Activated gamma-delta T cell treated with Interleukin-2 at 50 U/mL for 16 hours (primary cell): Measurements from ENCODE around the gene DAPK3.
"Not testable (repeated sequence)": the region's sequence is repeated elsewhere in the genome, so short reads cannot be mapped to it uniquely, and the experiment has no call there.

ENCODE experiments used
- DNase-seq: peaks from one replicate; pipeline ENCODE4 v3.0.0-alpha.2; 2020

DAPK3 gene

DNA sequence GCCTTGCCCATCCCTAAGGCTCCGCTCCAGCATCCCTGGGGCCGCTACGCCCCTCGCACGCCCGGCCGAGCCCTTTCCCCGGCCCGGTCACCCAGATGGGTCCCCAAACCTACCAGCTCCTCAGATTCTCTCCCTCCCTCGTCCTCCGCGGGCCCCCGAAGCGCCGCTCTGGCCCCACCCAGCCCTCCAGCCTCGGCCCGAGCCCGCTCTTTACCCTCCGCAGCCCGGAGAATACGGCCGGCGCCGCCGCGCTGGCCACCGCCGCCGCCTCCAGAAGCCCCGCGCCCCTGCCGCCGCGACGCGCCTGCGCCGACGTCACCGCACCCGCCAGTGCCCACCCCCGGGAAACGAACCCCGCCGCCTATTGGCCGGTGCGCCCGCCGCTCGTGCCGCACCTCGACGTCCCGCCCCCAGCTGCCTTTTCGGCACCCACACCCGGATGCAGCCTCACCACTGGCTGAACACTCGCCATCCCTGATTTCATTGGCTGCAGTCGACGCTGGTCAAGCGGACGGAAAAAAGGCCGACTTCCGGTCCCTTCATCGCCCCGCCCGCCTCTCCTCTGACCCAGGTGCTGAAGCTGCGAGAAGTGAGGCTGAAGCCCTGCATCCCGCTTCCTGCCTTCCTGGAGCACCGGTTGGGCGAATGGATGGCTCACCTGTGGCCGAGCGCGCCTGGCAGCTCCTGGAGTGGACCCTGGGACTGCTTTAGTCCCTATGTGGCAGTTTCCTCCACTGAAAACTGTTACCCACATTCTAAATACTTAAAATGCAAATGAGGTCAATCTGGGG, at the start of gene DAPK3:
TSS of gene DAPK3 (minus strand) at position 292 of the 791 bp plus-strand sequence. CDS start 1,364 bp downstream, outside the sequence.
- peak; percentile 90 for DNase-seq

DNA sequence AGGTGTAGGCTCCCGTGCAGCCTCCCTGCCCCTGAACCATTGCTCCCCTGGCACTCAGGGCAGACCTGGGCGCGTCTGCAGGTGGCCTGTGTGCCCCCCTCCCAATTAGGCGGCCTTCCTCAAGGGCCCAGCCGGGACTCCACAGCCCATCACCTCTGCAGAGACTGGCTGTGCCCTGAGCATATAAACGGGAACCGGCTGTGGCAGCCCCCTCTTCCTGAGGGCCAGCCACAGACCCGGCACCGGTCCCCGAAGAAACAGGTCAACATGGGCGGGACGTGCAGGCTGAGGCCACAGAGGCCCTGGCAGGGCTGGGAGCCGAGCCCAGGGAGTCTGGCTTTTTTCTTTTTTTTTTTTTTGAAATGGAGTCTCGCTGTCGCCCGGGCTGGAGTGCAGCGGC, 48.7 kb upstream of the DAPK3 start:
- no peak for DNase-seq

- no peak for DNase-seq
Observed at GRCh38 chr19:4018775-4019504, 48.0 kb upstream of the DAPK3 start.

GRCh38 chr19:4018140-4018613, 47.3 kb upstream of the DAPK3 start:
- no peak for DNase-seq

DNA sequence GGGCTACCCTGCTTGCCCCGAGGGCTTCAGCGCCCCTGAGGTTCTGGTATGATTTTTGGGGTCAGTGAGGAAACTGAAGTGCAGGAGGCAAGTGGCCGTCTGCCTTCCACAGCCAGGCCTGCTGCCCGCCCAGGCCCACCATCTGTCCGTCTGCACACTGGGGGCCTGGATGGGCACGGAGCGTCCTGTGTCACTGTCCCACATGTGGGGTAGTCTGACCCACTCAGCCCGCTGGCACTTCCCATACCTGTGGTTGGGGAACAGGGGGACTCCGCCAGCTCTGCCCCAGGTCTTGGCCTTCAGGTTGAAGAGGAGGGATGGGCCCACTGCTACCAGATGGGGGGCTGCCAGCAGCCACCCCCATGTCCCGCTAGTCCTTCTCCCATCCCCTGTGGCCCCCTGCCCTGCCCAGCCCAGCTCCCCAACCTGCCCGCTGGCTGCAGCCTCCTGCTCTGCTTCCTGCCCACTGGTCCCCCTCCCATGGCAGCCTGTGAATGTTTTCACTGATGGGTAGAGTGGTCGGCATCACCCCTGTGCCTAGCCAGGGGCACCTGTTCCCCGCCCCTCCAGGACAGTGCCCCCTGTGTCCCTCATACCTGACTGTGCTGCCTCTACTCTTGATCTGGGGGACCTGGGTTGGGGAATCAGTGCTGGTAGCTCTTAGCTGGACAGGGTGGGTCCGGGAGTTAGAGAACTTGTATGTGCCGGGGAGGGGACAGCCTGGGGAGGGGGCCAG, 46.2 kb upstream of the DAPK3 start:
- DNase-seq: no peak

DNA sequence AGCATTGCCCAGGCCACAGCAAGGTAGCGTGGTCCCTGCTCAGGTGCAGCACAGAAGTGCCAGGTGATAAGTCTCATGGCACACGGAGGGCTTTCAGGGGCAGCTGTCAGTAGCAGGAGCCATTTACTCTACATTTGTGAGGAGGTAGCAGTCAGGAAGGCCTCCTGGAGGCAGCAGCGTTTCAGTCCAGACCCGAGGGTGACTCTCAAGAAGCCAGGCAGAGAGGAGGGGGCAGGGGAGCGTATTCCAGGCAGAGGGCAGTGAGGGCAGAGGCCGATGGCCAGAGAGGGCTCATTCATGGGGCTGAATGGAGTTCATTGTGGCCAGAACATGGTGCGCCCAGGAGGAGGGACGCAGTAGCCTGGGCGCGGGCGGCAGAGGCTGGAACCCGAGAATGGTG, 45.6 kb upstream of the DAPK3 start:
- no peak for DNase-seq

GRCh38 chr19:4015705-4016402, 45.0 kb upstream of the DAPK3 start:
- no peak for DNase-seq

DNA sequence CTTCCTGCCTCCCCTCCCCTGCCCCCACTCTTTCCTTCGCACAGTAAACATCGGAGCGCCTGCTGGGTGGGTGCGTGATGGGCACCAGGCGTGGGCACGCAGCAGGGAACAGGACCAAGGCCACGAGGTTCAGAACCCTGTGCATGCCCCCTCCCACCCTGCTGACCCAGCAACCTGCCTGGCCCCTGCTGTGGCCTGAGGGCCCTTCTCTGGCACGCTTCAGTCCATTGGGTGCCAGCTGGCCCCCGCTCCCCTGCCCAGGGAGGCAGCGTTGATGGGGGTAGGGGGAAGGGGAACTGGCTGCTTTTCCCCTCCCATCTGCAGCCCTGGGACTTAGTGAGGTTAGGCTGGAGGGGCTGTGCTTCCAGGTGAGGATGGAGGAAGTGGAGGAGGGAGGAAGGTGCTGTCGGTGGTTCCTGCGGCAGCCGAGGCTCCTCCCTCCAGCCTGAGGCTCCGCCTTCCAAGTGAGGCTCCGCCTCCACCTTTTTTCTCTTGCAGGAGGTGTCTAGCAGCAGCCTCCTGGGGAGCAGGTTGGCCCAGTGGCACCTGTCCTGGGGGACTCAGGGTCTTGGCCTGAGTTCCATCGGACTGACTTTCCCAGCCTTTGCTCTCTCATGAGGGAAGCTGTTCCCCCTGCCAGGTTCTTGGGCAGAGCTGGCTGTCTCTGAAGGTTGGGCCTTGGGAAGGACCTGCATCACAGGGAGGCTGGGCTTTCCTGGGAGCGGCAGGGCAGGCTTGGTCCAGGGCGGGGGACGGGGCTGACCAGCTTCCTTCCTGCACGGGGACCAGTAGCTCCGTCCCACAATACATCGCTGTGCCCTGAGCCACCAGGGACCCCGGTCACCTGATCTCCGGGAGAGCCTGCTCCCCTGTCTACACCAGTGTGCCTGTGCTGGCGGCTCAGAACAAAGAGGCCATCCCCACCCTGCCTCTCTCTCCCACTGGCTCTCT, 43.9 kb upstream of the DAPK3 start:
- no peak for DNase-seq

DNA sequence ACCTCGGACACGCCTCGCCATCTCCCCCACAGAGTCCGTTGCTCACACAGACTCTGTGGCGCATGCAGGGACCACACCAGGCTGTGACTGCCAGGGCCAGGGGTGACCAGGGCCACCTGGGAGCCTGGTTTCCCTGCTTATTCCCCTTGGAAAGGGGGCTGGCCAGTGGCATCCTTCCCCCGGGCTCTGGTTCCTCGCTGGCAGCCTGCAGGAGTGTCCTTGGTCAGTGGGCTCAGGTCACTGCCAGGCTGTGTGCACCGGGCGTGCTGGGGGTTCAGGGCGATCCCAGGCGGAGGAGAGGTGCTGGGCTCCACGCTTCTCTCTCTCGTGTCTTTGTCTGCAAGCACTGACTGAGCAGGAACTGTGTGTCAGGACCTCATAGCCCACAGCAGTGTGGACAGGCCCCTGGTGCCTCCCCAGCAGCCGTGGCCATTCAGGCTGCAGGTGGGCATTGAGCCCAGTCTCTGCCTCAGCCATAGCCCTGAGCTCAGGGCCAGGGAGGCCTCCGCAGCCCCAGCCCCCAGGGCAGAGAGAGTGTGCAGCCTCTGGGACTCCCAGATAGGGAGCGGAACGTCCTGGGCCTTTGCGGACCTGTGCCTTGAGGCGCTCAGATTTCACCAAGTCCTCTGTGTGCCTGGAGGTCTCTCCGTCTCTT, 43.1 kb upstream of the DAPK3 start:
- DNase-seq: no peak

GRCh38 chr19:4012975-4013634, 42.2 kb upstream of the DAPK3 start:
- no peak for DNase-seq

- DNase-seq: no peak
Observed at GRCh38 chr19:4012092-4012974, 41.4 kb upstream of the DAPK3 start.

- not testable (repeated sequence) for DNase-seq
Observed at GRCh38 chr19:4011430-4011829, 40.5 kb upstream of the DAPK3 start.

DNA sequence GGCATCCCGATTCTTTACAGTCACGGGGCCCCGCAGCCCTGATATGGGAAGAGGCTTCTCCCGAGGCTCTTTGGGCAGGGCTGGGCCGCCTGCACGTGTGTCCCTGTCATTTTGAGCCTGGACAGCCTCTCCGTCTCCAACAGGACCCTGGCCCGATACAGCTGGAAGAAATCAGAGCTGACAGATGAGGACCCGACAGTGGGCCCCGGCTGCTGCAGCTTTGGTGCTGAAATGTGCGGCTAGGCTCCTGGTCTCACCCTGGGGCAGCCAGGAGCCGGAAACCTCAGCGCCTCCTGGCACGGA, 39.9 kb upstream of the DAPK3 start:
- no peak for DNase-seq

DNA sequence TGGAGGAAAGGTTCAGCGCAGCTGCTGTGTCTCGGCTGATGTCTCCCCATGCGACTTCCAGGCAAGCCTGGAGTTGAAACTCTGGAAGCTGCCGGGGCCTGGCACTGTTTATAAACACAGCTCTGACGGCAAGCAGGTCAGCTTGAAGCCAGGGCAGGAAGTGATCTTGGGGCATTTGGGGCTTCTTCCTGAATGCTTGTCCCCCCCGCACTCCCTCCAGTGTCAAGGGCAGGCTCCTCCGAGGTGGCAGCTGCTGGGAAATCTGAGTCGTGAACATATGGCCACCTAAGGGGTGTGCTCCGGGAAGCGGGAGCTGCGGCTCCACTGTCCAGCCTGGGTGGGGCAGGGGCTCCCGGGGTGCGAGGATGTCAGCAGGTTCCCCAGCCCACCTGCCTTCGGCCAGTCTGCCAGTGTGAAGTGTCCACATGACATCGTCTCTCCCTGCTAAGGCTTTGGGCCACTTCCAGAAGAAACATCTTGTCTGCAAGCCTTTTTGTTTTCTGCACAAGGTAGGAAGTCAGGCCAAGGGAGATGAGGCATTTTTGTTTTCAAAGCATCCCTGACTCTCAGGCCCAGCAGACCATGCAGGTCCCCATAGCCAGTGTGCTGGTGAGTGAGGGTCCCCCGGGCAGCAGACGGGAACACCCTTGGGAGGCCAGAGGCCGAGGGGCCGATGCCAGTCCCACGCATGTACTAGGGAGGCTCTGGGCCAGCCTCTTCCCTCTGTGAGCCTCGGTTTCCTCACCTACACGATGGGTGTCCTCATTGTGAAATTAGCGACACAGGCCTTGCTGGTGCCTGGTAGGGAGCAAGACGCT, 39.3 kb upstream of the DAPK3 start:
- no peak for DNase-seq

GRCh38 chr19:4007836-4008539, 37.1 kb upstream of the DAPK3 start:
- no peak for DNase-seq

DNA sequence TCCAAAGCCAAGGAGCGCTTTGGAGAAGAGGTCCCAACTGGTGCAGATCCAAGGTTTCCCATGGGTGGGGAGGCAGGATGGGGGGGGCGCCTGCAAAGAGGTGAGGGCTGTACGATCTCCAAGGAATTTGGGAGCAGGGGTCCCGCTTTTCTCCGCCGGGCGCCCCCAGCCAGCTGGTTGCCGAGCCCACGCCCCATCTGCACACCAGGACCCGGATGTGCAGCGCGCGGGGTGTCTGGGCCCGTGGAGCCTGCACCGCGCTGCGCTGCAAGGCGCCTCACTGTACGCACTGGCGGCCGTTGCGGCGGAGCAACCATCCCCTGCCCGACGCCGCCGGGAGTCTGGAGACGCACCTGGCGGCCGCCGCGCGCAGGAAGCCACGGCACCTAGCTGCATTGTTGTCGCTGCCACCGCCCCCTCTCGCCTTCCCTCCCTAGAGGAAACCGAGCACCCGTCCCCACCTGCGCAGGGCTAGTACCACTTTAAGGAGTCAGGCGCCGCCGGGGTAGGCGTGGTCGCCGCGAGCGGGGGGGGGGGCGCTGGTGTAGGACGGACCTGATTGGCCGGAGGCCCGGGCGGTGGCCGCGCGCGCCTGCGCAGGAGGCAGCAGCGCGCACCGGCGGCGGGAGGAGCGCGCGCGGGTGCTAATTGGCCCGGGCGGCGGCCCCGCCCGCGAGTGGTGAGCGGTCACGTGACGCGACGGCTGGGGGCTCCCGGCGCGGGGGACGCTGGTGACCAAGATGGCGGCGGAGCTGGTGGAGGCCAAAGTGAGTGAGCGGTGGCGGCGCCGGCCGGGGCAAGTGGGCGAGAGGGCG, 36.3 kb upstream of the DAPK3 start, which contains the start of gene PIAS4:
TSS of gene PIAS4 (plus strand) at position 716 of the 815 bp plus-strand sequence. CDS start at position 741, 25 bp downstream.
- peak; percentile 97 for DNase-seq

DNA sequence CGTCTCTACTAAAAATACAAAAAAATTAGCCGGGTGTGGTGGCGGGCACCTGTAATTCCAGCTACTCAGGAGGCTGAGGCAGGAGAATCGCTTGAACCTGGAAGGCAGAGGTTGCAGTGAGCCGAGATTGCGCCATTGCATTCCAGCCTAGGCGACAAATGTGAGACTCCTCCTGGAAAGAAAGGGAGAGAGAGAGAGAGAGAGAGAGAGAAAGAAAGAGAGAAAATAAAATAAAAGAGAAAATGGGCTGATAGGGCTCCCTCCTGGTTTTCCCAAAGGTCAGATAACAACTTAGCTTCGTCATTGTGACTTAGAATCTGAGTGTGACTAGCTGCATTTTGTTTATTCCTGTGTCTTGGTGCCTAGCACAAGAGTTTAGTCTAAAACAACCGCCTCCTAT, 34.5 kb upstream of the DAPK3 start:
- not testable (repeated sequence) for DNase-seq
